ENCODE measurements around the gene HTR1D. TPM values are rescaled to one million over a fixed set of nuclear protein-coding genes. Genes with fewer than 3 reads are reported as not detected.

Gene HTR1D
- total and polyA plus RNA-seq, 12 donors, result 0.03 to 0.06 TPM; not detected in 10

- Histone ChIP-seq H3K27ac (no peak overlapping the region), H3K4me1 (replicated peaks in 1 of 2) (no peaks in the 10 kb centered on the region), H3K27me3 (peaks cover 2% of the 10 kb centered on the region), H3K4me3 (no peak overlapping the region), H3K9me3 (replicated peaks in 1 of 3) (no peaks in the 10 kb centered on the region), H3K36me3 (replicated peaks in 1 of 2) (no peaks in the 10 kb centered on the region)
- WGBS, 4 donors, result 80 to 93% (median 89%) methylated on average over 3 of the region's 3 CpGs
- TF ChIP-seq CTCF (IDR thresholded peaks at IDR 0.05) (no peak), POLR2A (IDR thresholded peaks at IDR 0.05) (no peak)
- intact Hi-C loops (cut with DNase I), result no loop called here
- no peak for DNase-seq
Measured at GRCh38 chr1:23222742-23223141, 5.4 kb upstream of the HTR1D start.

GRCh38 chr1:23222331-23222730, 5.0 kb upstream of the HTR1D start:
- Histone ChIP-seq H3K4me1 (replicated peaks in 1 of 2) (peaks cover 0 to 3% of the 10 kb centered on the region in 2 donors), H3K9me3 (replicated peaks in 1 of 3) (no peaks in the 10 kb centered on the region), H3K36me3 (replicated peaks in 1 of 2) (no peaks in the 10 kb centered on the region), H3K4me3 (no peak overlapping the region), H3K27me3 (peaks cover 6% of the 10 kb centered on the region), H3K27ac (no peak overlapping the region)
- 86 to 95% (median 90%) methylated on average over 2 of the region's 2 CpGs for WGBS, 4 donors
- intact Hi-C loops (cut with DNase I), result no loop called here
- no peak for TF ChIP-seq POLR2A (IDR thresholded peaks at IDR 0.05)
- no peak for TF ChIP-seq CTCF (IDR thresholded peaks at IDR 0.05)
- no peak for DNase-seq

- Histone ChIP-seq H3K4me3 (no peak overlapping the region), H3K9me3 (replicated peaks in 1 of 3) (no peaks in the 10 kb centered on the region), H3K4me1 (replicated peaks in 1 of 2) (peaks cover 0 to 11% of the 10 kb centered on the region in 2 donors), H3K27ac (no peak overlapping the region), H3K36me3 (replicated peaks in 1 of 2) (no peaks in the 10 kb centered on the region), H3K27me3 (peaks cover 19% of the 10 kb centered on the region)
- TF ChIP-seq CTCF (IDR thresholded peaks at IDR 0.05) (no peak), POLR2A (IDR thresholded peaks at IDR 0.05) (no peak)
- DNase-seq, result no peak
- intact Hi-C loops (cut with DNase I), result no loop called here
- 53 to 78% (median 67%) methylated on average over 2 of the region's 2 CpGs for WGBS, 4 donors
Measured at GRCh38 chr1:23221107-23221506, 3.8 kb upstream of the HTR1D start.

- H3K4me1 ChIP-seq (replicated peaks in 1 of 2), result peaks cover 0 to 11% of the 10 kb centered on the region in 2 donors
- intact Hi-C loops (cut with DNase I), result no loop called here
- H3K4me3 ChIP-seq, result peak overlapping the region in 1 of 4 donors; percentile 51
- H3K27ac ChIP-seq, result no peak overlapping the region
- peaks cover 43% of the 10 kb centered on the region for H3K27me3 ChIP-seq
- TF ChIP-seq CTCF (IDR thresholded peaks at IDR 0.05) (peak in 4 of 6 experiments; percentile 14 to 55 (median 33)), POLR2A (IDR thresholded peaks at IDR 0.05) (no peak)
- peak in 1 of 7 donors; percentile 19 for DNase-seq
- H3K36me3 ChIP-seq (replicated peaks in 1 of 2), result no peaks in the 10 kb centered on the region
- H3K9me3 ChIP-seq (replicated peaks in 1 of 3), result no peaks in the 10 kb centered on the region
- WGBS, 4 donors, result 0 to 4% (median 1%) methylated on average over 9 to 78 of the region's 78 CpGs
Measured at GRCh38 chr1:23216771-23217420, 406 bp downstream of the HTR1D start.
